KMS-11 (cell line): Measurements from ENCODE around the gene ATOH7.

Experiments
- H2AFZ ChIP-seq: fragments of 200-600 bp; sonication (generic); 2 replicates; pipeline ENCODE4 v1.6.1; 2016; ENCODE audit warnings: antibody characterized with exemption, mixed run types, low read depth
- H3K27ac ChIP-seq: fragments of 200-600 bp; sonication (generic); 2 replicates; pipeline ENCODE4 v1.6.1; 2016; ENCODE audit warnings: mild to moderate bottlenecking, mixed run types
- H3K27me3 ChIP-seq: fragments of 200-600 bp; sonication (generic); 2 replicates; pipeline ENCODE4 v1.6.1; 2017; ENCODE audit warnings: mild to moderate bottlenecking, low read depth, mixed run types, moderate library complexity; ENCODE audit not compliant: insufficient read depth
- H3K36me3 ChIP-seq: fragments of 200-600 bp; sonication (generic); 2 replicates; pipeline ENCODE4 v1.6.1; 2017; ENCODE audit warnings: mild to moderate bottlenecking, mixed run types; ENCODE audit not compliant: insufficient read depth
- H3K4me1 ChIP-seq: fragments of 200-600 bp; sonication (generic); 2 replicates; pipeline ENCODE4 v1.6.1; 2016; ENCODE audit warnings: mild to moderate bottlenecking, low read depth, mixed run types; ENCODE audit not compliant: poor library complexity, severe bottlenecking
- H3K4me2 ChIP-seq: fragments of 200-600 bp; sonication (generic); 2 replicates; pipeline ENCODE4 v1.7.0; 2016; ENCODE audit warnings: mild to moderate bottlenecking, mixed run types
- H3K4me3 ChIP-seq: fragments of 200-600 bp; sonication (generic); IDR thresholded peaks from 2 replicates; pipeline ENCODE4 v1.6.1; 2017; ENCODE audit warnings: low read depth, low read length, mixed read lengths; ENCODE audit not compliant: insufficient read depth
- H3K79me2 ChIP-seq: fragments of 200-600 bp; sonication (generic); 2 replicates; pipeline ENCODE4 v1.6.1; 2016; ENCODE audit warnings: low read depth, mixed run types; ENCODE audit not compliant: insufficient read depth
- H3K9ac ChIP-seq: fragments of 200-600 bp; sonication (generic); 2 replicates; pipeline ENCODE4 v1.6.1; 2016; ENCODE audit warnings: mild to moderate bottlenecking, mixed run types
- H4K20me1 ChIP-seq: fragments of 200-600 bp; sonication (generic); 2 replicates; pipeline ENCODE4 v1.6.1; 2016; ENCODE audit warnings: mild to moderate bottlenecking, mixed run types; ENCODE audit not compliant: insufficient read depth
- CTCF ChIP-seq: fragments of 200-600 bp; sonication (generic); conservative IDR thresholded peaks from 2 replicates; pipeline ENCODE4 v1.6.1; 2017; ENCODE audit warnings: low read depth, mild to moderate bottlenecking, antibody characterized with exemption, low read length, moderate library complexity, mixed read lengths

Gene ATOH7

GRCh38 chr10:68275600-68276126 is 43.8 kb upstream of the ATOH7 start:
- Histone ChIP-seq H2AFZ (no peak overlapping the region), H3K4me2 (no peak overlapping the region), H3K27ac (no peak overlapping the region), H4K20me1 (no peaks in the 10 kb centered on the region), H3K79me2 (no peaks in the 10 kb centered on the region), H3K4me3 (no peak overlapping the region), H3K36me3 (no peaks in the 10 kb centered on the region), H3K9ac (no peak overlapping the region), H3K27me3 (no peaks in the 10 kb centered on the region), H3K4me1 (no peaks in the 10 kb centered on the region)
- TF ChIP-seq CTCF = no peak

- no peaks in the 10 kb centered on the region for H3K36me3 ChIP-seq
- H3K27me3 ChIP-seq = no peaks in the 10 kb centered on the region
- H3K4me2 ChIP-seq = no peak overlapping the region
- no peaks in the 10 kb centered on the region for H4K20me1 ChIP-seq
- H3K27ac ChIP-seq = no peak overlapping the region
- no peak for TF ChIP-seq CTCF
- H3K4me3 ChIP-seq = no peak overlapping the region
- no peaks in the 10 kb centered on the region for H3K79me2 ChIP-seq
- H3K9ac ChIP-seq = no peak overlapping the region
- no peaks in the 10 kb centered on the region for H3K4me1 ChIP-seq
- H2AFZ ChIP-seq = no peak overlapping the region
These were observed 40.9 kb upstream of the ATOH7 start for GRCh38 chr10:68272833-68273232.

GRCh38 chr10:68271196-68271882 is 39.4 kb upstream of the ATOH7 start:
- Histone ChIP-seq H3K36me3 (no peaks in the 10 kb centered on the region), H3K9ac (no peak overlapping the region), H2AFZ (no peak overlapping the region), H3K4me2 (no peak overlapping the region), H3K27me3 (no peaks in the 10 kb centered on the region), H3K79me2 (no peaks in the 10 kb centered on the region), H3K4me3 (no peak overlapping the region), H3K27ac (no peak overlapping the region), H4K20me1 (no peaks in the 10 kb centered on the region), H3K4me1 (no peaks in the 10 kb centered on the region)
- no peak for TF ChIP-seq CTCF

GRCh38 chr10:68269562-68270290 is 37.8 kb upstream of the ATOH7 start:
- Histone ChIP-seq H3K4me2 (no peak overlapping the region), H4K20me1 (no peaks in the 10 kb centered on the region), H3K4me1 (no peaks in the 10 kb centered on the region), H3K9ac (no peak overlapping the region), H2AFZ (no peak overlapping the region), H3K4me3 (no peak overlapping the region), H3K27me3 (no peaks in the 10 kb centered on the region), H3K79me2 (no peaks in the 10 kb centered on the region), H3K27ac (no peak overlapping the region), H3K36me3 (no peaks in the 10 kb centered on the region)
- TF ChIP-seq CTCF = no peak
